ENCODE measurements around the gene LRP8.

DNA sequence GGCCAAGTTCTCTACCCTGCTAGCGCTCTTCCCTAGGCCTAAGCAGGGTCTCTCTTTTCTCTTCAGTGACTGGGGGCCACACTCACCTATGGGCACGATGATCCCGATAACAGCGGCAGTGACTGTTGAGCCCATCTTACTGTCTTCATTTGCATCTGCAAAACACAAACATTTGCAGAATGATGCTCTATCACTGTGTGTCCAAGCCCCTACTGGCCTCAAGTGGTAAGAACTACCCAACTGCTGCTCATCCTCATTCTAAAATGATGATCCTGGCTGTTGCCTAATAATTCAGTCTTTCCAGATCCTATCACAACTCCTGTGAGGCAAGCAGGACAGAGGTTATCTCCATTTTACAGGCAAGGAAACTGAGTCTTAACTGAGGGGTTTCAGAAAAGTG lies 72.8 kb downstream of the LRP8 start:
- TF ChIP-seq, protein P1, sequence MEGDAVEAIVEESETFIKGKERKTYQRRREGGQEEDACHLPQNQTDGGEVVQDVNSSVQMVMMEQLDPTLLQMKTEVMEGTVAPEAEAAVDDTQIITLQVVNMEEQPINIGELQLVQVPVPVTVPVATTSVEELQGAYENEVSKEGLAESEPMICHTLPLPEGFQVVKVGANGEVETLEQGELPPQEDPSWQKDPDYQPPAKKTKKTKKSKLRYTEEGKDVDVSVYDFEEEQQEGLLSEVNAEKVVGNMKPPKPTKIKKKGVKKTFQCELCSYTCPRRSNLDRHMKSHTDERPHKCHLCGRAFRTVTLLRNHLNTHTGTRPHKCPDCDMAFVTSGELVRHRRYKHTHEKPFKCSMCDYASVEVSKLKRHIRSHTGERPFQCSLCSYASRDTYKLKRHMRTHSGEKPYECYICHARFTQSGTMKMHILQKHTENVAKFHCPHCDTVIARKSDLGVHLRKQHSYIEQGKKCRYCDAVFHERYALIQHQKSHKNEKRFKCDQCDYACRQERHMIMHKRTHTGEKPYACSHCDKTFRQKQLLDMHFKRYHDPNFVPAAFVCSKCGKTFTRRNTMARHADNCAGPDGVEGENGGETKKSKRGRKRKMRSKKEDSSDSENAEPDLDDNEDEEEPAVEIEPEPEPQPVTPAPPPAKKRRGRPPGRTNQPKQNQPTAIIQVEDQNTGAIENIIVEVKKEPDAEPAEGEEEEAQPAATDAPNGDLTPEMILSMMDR (IDR thresholded peaks at IDR 0.05 in 8 of 11, conservative IDR thresholded peaks at IDR 0.05 in 3 of 11): no peak
- TF ChIP-seq POLR2A (IDR thresholded peaks at IDR 0.05): no peak

Data from spleen (tissue), 7 donors.